NCI-H187 (cell line): ENCODE measurements around the gene TMEM69.
"Not testable (repeated sequence)": the region's sequence is repeated elsewhere in the genome, so short reads cannot be mapped to it uniquely, and the experiment has no call there.

Experiments
- DNase-seq, 2 experiments: peaks; one replicate each; lab custom pipeline; 2025; lab: John Stamatoyannopoulos, UW

Gene TMEM69

DNA sequence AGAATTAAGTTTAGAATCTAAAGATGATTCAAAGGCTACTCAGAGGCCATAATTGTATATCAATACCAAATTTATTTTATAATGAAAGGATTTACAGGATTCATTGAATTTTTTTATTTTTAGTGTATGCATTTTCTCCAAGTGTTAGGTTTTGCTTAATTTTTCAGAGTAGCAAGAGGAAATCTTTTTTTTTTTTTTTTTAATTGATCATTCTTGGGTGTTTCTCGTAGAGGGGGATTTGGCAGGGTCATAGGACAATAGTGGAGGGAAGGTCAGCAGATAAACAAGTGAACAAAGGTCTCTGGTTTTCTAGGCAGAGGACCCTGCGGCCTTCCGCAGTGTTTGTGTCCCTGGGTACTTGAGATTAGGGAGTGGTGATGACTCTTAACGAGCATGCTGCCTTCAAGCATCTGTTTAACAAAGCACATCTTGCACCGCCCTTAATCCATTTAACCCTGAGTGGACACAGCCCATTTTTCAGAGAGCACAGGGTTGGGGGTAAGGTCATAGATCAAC is 51.7 kb downstream of the TMEM69 start:
- DNase-seq: not testable (repeated sequence)
